Activated CD8-positive, alpha-beta memory T cell treated with anti-CD3 and anti-CD28 coated beads, Interleukin-2, amount 50 U/mL, for 4 hours (primary cell): ENCODE data around the gene SEC14L2.
A peak's percentile ranks its signal among the peaks of the same experiment; 100 is the strongest.
"Not testable (repeated sequence)": the region's sequence is repeated elsewhere in the genome, so short reads cannot be mapped to it uniquely, and the experiment has no call there.

Source experiments
- DNase-seq: peaks from one replicate; pipeline ENCODE4 v3.0.0-alpha.2; 2020

The SEC14L2 gene

DNA sequence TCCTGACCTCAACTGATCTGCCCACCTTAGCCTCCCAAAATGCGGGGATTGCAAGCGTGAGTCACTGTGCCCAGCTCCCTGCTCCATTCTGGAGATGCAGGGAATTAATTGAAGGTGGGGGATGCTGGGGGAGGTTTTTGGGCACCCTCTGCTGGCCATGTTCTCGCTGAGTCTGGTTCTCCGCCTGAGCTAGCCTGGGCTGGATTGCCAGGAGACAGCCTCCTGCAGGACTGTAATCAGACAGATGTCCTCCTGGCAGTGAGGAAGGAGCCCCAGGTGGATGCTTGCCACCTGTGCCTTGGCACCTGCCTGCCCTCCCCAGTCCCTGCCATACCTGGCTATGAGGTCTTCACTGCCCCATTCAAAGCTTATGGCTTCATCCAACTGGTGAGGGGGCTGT is 34.1 kb downstream of the SEC14L2 start:
- DNase-seq = no peak

GRCh38 chr22:30432096-30432495 is 35.3 kb downstream of the SEC14L2 start:
- DNase-seq = no peak

GRCh38 chr22:30432520-30432919 is 35.7 kb downstream of the SEC14L2 start:
- no peak for DNase-seq

DNA sequence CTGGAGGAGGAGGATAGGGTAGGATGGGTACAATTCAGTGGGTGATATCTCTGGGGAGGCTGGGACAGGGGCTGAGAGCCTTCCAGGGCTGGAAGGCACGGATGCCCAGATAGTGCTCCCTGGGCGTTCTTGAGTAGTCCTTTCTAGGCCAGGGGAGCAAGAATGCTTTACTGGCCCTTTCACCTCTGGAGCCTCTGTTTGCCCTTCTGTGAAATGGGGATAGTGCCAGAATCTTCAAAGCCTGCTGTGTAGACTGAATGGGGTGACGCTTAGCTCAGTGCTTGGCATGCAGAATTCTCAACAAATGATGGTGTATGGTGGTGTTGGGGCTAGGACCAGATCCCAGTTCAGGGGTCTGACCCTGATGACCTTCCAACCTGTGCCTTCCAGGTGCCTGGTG is 36.4 kb downstream of the SEC14L2 start:
- no peak for DNase-seq

DNA sequence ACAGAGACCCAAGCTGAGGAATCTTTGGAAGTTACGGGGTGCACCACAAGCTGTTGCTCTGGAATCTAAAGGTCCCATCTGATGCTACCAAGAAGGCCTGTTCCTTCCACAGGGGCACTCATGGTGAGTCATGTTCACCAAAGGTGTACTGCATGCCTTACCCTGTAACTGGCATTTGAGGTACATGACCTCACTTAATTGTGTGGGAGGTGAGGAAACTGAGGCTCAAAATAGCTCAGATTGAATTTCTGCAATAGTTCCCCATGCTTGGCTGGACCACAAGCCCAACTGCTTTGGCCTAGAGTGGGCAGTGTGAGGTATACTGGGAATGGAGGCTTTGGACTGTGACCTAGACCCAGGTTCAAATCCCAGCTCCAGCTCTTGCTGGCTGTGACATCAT is 37.0 kb downstream of the SEC14L2 start:
- DNase-seq = no peak

GRCh38 chr22:30434843-30435242 is 38.0 kb downstream of the SEC14L2 start:
- DNase-seq = no peak

DNA sequence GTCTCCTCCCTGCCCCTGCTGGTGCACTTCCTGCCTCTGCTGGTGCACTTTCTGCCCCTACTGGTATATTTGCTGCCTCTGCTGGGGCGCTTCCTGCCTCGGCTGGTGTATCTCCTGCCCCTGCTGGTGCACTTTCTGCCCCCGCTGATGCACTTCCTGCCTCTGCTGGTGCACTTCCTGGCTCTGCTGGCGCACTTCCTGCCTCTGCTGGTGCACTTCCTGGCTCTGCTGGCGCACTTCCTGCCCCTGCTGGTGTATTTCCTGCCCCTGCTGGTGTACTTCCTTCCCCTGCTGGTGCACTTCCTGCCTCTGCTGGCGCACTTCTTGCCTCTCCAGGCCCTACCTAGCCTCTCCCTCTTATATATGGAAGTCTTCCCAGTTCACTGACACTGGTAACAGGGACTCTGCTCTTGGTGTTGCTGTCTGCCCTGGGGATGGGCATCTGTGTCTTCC is 38.9 kb downstream of the SEC14L2 start:
- DNase-seq = peak; percentile 75

DNA sequence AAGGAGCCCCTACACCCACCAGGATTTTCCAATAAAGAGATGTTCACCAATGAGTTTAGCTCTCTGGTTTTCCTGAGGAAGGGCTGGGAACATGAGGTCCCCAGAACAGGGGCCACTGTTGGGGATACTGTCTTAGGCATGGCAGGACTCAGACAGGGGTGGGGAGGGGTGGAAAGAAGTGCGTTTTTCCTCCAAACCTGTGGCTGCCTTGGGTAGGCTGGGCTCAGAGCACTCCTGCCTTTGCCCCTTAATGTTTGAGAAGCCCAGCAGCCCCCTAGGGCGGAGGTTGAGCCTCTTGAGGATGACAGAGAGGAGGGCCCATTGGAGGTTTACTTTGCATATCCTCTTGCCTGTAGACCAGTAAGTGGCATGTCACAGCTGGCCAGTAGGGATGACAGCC is 39.4 kb downstream of the SEC14L2 start:
- DNase-seq = no peak

GRCh38 chr22:30438559-30438958 is 41.7 kb downstream of the SEC14L2 start:
- DNase-seq = no peak

- DNase-seq = no peak
These were observed 42.4 kb downstream of the SEC14L2 start for GRCh38 chr22:30439226-30439625.

DNA sequence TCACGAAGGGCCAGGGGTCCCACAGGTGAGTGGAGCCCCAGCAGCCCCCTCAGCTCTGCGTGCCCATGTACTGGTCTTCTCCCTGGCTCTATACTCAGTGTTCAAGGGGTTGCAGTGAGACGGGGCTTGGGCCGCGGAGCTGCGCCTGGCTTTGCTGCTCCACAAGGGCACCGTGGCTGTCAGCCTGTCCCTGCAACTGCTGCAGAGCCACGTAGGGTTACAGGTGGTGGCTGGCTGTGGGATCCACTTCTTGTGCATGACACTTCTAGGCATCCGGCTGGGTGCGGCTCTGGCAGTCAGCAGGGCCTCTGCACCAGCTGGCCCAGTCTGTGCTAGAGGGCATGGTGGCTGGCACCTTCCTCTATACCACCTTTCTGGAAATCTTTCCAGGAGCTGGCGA is 43.0 kb downstream of the SEC14L2 start:
- no peak for DNase-seq

GRCh38 chr22:30441088-30441487 is 44.3 kb downstream of the SEC14L2 start:
- DNase-seq = no peak

DNA sequence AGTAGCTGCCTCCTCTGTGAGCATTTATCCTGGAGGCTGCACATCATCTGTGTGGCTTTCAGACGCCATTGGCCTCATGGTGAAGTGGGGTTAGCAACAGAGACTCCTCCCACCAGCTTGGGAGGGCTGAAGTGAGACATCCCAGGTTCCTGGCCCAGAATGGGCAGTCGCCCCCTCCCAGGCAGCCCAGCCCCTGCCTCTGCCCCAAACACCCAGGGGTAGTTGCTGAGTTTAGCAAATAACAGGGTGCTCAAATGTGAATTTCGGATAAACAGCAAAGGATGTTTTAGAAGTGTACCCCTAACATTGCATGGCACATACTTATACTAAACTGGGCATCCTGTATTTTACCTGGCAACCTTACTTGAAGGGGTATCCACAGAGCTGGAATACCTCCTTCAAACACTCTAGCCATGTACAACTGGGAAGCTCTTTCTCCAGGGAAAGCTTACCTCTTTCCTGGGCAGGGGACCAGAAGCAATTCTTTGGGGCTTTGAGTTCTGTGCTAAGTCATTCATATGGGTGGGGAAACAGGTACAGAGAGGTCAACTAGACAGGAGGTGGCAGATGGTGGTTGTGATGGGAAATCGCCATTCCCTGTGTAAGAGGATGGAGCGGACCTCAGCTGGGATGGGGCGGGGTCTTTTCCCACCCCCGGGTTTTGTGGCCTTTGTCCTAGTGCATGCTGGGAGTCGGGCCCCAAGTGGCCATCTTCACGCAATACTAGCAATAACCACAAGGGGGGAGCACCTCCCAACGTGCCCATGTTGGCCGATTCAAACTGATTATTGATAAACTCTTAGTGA is 48.0 kb downstream of the SEC14L2 start:
- peak; percentile 47 for DNase-seq

DNA sequence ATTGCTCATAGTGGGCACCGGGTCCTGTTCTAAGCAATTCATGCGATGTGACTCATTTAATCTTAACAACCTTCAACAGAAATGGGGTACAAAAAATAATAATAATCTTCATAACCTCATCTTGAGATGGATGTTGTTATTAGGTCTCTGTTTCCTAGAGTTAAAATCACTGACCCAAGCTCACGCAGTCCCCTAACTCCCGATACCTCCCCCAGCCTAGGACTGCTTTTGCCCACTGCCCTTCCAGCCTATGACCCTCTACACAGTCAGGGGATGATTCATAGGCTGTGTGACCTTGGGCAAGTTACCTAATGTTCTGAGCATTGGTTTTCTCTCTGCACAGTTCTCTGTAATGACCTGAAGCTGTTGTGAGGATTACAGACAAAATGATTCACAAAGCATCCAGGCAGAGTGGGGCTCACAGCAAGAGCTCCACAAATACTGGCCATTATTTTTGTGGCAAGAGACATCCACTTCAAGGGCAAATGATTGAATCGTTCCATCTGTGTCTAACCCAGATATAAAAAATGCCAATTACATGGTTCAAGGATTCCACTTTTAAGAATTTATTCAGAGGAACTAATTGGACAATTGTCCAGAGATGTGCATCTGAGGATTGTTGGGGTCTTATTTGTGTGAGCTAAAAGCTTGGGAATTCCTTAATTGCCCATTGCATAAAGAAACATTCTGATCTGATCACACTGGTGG is 48.8 kb downstream of the SEC14L2 start:
- no peak for DNase-seq

DNA sequence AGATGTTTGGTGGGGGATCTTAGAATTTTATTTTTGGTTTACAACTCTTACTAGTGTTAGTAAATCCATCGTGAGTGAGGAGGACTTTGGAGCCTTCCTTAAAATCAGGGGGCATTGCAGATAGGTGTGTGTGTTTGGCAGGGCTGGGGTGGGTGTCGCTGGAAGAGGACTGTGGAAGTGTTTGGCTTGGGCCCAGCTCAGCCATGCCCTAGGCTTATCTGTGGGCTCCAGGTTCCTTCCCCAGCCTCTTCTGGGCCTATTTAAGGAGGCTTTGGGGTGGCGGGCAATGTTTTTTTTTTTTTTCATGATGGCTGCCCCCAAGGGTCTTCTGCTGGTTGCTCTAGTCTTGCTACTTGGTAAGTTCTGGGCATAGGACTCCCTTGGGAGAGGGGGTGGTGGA is 50.8 kb downstream of the SEC14L2 start:
- DNase-seq = no peak

- DNase-seq = not testable (repeated sequence)
These were observed 54.7 kb downstream of the SEC14L2 start for GRCh38 chr22:30451488-30451887.

GRCh38 chr22:30452861-30453260 is 56.0 kb downstream of the SEC14L2 start:
- DNase-seq = no peak

GRCh38 chr22:30453731-30454510 is 57.1 kb downstream of the SEC14L2 start:
- no peak for DNase-seq

DNA sequence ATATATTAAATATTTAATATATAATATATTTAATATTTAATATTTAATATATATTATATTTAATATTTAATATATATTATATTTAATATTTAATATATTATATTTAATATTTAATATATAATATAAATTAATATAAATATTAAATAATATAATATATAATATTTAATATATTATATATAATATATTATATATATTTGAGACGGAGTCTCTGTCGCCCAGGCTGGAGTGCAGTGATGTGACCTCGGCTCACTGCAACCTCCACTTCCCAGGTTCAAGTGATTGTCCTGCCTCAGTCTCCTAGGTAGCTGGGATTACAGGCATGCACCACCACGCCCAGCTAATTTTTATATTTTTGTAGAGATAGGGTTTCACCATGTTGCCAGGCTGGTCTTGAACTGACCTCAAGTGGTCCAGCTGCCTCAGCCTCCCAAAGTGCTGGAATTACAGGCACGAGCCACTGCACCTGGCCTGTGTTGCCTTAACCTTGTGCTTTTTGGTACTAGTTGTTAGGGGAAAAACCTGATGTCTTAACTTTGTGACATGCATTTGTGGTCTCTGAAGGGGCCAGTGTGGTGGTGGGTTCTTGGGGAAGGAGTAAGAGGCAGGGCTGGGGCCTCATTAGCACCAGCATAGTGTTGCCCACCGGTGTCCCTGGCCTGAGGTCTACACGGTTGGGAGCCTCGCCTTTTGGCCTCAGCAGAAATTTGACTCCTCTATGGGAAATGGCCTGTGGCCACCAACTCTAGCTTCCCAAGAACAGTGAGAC is 58.4 kb downstream of the SEC14L2 start:
- DNase-seq = no peak

- no peak for DNase-seq
These were observed 61.2 kb downstream of the SEC14L2 start for GRCh38 chr22:30457981-30458380.

DNA sequence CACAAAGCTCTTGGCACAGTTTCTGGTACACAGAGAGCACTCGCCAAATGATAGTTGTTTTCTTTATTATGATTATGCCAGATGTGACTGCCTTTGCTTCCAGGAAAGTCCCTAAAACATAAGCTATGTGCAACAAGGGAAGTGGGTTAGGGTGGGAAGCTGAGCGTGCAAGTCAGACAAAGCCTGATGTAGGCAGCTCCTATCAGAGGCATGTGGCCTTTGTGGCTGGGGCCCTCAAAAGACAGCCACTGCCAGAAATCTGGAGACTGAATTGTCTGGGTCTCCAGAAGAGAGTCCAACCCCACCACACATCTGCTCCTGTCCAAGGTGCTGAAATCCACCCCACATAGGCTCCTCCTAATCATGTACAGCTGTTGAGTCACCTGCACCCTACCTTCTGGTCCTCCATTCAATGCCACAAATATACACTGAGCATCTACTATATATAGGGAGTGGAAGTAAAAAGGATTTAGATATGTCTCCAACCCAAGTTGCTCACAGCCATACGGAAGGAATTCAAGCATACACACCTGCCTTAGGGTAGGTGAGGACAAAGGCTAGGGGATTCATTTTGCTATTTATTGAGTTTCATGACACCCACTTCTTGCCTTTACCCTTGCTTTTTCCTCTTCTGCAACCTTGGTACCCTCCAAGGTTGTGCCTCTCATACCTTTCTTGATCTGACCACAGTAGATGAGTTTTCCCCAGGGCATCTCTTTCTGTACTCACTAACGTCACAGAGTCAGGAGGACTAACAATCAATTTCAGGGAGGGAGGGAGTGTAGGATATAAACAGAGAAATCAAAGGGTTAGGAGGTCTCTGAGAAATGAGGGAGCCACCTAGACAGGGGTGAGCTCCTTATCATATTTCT is 62.6 kb downstream of the SEC14L2 start:
- no peak for DNase-seq

- DNase-seq = no peak
These were observed 63.3 kb downstream of the SEC14L2 start for GRCh38 chr22:30460147-30460546.
